ENCODE data around the gene UBASH3A.

DNA sequence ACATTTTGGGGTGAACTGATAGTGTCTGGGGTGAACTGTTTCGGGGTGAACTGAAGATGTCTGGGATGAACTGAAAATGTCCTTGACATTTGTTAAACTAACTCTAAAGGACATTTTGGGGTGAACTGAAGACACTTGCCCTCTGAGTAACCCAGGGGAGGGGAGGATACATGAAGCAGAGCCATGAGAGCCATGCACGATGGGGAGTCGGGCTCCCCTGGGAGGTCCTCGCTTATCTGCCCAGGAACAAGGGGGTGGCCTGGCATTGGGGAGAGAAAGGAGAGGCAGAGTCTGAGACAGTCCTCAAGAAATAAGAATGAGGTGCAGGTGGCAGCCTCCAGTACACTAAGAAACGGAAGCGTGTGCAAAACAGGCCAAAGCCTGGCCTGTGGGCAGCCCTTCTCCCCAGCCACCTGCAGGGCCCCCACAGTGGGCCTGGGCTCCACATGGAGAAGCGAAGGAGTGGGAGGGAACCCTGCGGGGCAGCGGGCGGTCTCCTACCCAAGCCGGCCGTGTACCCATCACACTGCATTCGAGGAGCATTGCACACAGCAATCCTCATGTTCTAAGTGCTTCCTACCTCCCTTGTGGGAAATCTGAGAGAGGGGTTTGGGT, 68.1 kb downstream of the UBASH3A start:
- no peak for TF ChIP-seq POLR2A (IDR thresholded peaks at IDR 0.05)
- TF ChIP-seq, protein P1, sequence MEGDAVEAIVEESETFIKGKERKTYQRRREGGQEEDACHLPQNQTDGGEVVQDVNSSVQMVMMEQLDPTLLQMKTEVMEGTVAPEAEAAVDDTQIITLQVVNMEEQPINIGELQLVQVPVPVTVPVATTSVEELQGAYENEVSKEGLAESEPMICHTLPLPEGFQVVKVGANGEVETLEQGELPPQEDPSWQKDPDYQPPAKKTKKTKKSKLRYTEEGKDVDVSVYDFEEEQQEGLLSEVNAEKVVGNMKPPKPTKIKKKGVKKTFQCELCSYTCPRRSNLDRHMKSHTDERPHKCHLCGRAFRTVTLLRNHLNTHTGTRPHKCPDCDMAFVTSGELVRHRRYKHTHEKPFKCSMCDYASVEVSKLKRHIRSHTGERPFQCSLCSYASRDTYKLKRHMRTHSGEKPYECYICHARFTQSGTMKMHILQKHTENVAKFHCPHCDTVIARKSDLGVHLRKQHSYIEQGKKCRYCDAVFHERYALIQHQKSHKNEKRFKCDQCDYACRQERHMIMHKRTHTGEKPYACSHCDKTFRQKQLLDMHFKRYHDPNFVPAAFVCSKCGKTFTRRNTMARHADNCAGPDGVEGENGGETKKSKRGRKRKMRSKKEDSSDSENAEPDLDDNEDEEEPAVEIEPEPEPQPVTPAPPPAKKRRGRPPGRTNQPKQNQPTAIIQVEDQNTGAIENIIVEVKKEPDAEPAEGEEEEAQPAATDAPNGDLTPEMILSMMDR (IDR thresholded peaks at IDR 0.05), result no peak
